NOMO-1 treated with DMSO at 0.1 percent for 48 hours (cell line): ENCODE measurements around the gene SLC38A10.

Experiments used
- DNase-seq: peaks from one replicate; lab custom pipeline; 2025; ENCODE audit not compliant: unreplicated experiment; lab: John Stamatoyannopoulos, UW

Gene SLC38A10

GRCh38 chr17:81210868-81211267 lies 84.2 kb downstream of the SLC38A10 start:
- no peak for DNase-seq

DNA sequence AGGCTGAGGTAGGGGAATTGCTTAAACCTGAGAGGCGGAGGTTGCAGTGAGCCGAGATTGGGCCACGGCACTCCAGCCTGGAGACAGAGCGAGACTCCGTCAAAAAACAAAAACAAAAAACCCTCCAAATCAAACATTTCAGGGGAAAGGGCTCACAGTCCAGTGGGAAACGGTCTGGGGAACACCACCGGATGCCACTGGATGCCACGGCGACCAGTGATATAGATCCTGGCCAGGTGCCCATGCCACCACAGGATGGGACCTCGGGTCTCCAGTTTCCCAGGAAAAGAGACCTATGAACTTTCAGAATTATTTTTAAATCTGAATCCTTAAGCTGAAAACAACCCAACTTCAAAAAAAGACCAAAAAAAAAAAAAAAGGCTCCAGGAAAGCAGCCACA lies 84.6 kb downstream of the SLC38A10 start:
- DNase-seq: no peak

DNA sequence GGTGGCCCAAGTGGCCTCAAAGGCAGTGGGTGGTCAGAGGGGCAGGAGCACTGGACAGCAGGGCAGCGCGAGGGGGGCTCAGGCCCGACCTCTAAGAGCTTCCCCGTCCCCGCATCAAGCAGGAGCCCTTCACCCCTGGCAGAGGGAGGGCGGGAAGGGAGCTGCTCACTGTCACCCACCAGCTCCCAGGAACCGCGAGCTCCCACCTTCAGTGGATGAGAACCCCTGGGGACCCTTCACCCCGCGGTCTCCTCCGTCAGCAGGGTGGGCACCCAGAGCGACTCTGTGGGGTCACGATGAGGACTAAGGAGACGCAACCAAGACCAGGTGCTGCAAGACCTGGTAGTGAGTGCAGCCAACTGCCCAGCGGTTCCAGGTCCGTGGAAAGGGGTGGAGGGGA lies 86.0 kb downstream of the SLC38A10 start:
- DNase-seq: no peak

GRCh38 chr17:81208651-81209050 lies 86.5 kb downstream of the SLC38A10 start:
- no peak for DNase-seq

- no peak for DNase-seq
Measured at GRCh38 chr17:81207610-81208581, 87.2 kb downstream of the SLC38A10 start.

GRCh38 chr17:81206657-81207056 lies 88.5 kb downstream of the SLC38A10 start:
- DNase-seq: no peak

GRCh38 chr17:81206166-81206565 lies 88.9 kb downstream of the SLC38A10 start:
- DNase-seq: no peak

- no peak for DNase-seq
Measured at GRCh38 chr17:81204578-81204977, 90.5 kb downstream of the SLC38A10 start.

DNA sequence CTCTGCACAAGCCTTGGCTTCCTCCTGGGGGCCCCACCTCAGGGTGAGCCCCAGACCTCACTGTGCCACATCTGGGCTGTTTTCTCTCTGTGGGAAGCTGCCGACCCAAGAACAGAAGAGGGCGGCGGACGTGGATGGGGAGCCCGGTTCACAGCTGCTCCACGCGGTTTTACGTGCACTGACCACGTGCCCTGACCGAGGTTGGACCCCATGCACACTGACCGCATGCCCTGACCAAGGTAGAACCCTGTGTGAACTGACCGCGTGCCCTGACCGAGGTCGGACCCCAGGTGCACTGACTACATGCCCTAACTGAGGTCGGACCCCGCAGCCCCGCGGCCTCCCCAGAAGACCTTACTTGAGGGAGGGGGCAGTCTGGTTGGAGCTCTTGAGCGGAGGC lies 92.0 kb downstream of the SLC38A10 start:
- no peak for DNase-seq

DNA sequence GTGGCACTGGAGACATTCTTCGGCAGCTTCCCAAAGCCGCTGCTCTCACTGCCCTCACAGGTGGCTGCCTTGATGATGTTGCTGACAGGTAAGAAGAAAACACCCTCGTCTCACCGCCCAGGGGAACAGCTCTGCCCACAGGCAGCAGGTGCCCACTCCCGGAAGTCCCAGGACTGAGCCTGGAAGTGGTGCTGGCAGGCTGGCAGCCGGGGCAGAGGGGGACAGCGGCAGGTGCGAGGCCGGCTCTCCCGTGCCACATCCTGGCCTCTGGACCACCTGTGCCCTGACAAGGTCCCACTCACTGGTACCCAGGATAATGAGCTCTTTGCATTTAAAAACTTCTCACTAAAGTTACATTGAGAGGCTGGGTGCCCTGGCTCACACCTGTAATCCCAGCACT lies 92.8 kb downstream of the SLC38A10 start:
- no peak for DNase-seq

DNA sequence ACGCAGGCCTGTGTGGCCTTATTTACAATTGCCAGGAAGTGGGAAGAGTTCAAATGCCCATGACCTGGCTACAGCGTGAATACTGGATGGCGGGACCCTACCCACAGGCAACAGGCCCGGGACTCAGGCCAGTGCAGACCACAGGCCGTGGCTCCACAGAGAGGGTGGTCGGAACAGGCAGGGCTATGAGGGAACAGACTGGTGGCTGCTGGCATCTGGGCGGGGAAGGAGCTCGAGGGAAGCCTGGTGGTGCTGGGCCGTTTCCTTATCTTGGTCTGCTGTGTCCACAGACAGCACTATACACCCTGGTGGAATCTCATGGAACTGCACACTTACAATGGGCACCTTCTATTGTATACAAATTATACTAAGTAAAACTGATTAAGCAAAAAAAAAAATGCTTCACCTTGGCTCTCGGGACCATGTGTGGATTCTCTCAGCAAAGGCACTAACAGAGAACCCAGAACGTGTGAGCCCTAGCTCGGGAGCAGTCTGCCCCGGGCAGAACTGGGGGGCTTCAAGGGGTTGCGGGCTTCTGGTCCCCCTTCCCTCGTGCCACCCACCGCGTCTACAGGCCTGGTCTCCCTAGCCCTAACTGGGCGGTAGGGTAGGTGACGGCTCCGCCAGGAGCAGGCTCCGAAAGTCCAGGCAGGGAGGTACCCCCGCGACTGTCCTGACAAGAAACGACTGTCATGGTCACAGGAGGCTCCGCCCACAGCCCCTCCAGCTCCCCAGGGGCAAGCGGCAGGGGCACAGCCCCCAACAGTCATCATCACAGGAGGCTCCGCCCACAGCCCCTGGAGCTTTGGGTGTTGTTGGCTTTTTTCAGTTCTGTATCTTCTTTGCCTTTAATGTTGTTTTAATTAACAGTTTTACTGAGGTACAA lies 94.2 kb downstream of the SLC38A10 start:
- DNase-seq: peak; percentile 53

DNA sequence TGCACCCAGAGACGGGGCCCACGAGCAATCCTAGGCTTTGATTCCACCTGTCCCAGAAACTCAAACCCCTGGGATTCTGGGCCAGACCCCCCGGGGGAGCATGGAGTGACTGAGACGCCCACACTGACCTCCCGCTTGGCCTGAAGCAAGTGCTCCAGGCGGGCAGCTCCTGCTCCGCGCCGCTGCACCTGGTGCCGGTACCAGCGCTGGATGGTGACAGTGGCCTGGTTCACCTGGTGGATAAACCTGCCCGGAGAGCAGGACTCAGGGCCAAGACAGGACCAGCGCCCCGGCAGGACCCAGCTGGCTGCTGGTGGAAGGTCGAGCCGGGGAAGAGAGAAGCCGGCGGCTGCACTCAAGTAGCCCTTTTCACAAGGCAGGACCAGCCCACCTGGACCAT lies 94.9 kb downstream of the SLC38A10 start:
- DNase-seq: no peak

GRCh38 chr17:81199482-81199830 lies 95.7 kb downstream of the SLC38A10 start:
- no peak for DNase-seq

- no peak for DNase-seq
Measured at GRCh38 chr17:81198826-81199481, 96.2 kb downstream of the SLC38A10 start.

DNA sequence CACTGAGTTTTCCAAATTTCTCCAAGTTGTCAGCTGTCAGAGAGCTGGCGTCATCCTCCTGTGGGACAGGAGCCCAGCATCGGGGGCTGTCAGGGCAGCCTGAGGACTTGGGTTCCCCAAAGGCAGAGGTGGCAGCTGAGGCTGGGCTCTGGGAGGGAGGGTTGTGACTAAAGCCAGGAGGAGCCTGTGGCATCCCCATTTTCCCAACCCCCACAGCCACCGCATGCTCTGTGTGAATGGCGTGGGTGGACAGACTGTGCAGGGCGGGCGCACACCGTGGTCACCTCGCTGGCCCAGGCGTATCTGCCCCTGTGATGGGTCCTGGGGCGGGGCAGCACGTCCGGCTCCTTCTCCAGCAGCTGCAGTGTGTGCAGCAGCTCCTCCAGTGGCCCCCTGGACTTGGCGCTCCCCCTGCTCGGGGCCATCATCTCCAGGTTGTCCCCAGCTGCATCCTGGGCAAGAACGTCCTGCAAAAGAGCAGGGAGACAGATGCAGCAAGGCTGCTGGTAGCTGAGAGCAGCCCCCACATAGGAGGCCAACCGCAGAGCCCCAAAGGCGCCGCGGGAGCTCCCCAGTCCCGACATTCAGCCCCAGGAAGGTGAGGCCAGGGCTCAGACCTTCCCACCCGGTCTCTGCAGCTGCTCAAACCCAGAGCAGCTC lies 97.1 kb downstream of the SLC38A10 start:
- no peak for DNase-seq

GRCh38 chr17:81197409-81197795 lies 97.7 kb downstream of the SLC38A10 start:
- DNase-seq: no peak

GRCh38 chr17:81196505-81197408 lies 98.3 kb downstream of the SLC38A10 start:
- DNase-seq: no peak

DNA sequence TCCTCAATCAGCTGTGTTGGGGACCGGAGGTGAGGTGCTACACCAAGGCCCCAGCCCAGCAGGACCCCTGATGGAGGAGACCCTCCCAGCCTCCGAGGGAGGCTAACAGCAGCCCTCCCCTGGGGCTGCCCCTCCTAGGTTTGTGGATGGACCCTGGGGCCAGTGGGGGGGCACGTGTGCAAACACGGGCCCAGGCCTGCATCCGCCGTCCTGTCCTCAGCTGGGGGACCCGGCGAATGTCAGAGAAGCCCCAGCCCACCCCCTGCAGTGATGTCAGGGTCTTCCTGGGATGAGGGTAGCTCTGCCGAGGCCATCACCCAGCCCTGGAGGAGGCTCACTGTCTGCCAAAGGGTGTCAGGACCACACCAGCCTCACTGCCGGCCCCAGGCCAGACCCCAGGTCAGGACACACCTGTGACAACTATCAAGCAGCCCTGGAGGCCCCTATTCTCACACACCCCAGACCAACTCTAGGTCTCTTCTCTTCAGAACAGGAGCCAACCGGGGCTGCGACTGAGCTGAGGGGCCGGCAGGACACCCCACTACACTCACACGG lies 99.1 kb downstream of the SLC38A10 start:
- no peak for DNase-seq
